ENCODE measurements around the gene ADGRB3. TPM values are rescaled to one million over a fixed set of nuclear protein-coding genes. Genes with fewer than 3 reads are reported as not detected.
"Not testable (repeated sequence)": the region's sequence is repeated elsewhere in the genome, so short reads cannot be mapped to it uniquely, and the experiment has no call there.

ADGRB3 gene
- total and polyA plus RNA-seq, 2 donors from 2014 or later: 0.26 to 2.2 TPM

DNA sequence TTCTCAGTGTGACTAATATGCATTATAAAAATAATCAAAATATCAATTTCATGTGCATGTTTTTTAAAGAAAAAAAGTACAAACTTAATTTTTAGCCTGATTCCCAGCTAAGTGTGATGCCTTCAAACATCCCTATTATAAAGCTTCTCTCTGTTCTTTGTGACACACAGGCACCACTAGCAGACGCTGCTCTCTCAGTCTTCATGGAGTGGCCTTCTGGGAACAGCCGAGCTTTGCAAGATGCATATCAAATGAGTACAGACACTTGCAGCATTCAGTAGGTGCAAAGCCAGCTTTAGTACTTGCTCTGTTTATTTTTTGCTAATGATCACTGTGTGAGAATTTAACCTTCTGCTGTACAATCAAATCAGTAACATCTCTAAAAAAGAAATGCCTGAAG is 340.0 kb downstream of the ADGRB3 start:
- Histone ChIP-seq H3K27me3 (ENCODE audit: control insufficient read depth, insufficient read depth, low read length) (no peaks in the 10 kb centered on the region), H3K27ac (ENCODE audit: low read depth in 2 of 2, low read length in 2 of 2) (no peak overlapping the region), H3K36me3 (ENCODE audit: control insufficient read depth in 2 of 3, insufficient read depth in 3 of 3, low read length in 3 of 3) (no peaks in the 10 kb centered on the region), H3K4me3 (ENCODE audit: low read length in 3 of 3) (no peak overlapping the region), H3K9me3 (ENCODE audit: control insufficient read depth in 2 of 3, insufficient read depth in 1 of 3, low read length in 3 of 3) (no peaks in the 10 kb centered on the region), H3K9ac (ENCODE audit: low read length in 3 of 3) (no peak overlapping the region), H3K4me1 (ENCODE audit: control insufficient read depth in 2 of 3, insufficient read depth in 2 of 3, low read depth in 1 of 3, low read length in 3 of 3) (no peaks in the 10 kb centered on the region)
- DNase-seq (peak in 4 of 5 donors; percentile 46 to 71 (median 52)), FAIRE-seq (no peak)
- intact Hi-C loops (cut with DNase I): no loop called here
- TF ChIP-seq, protein P1, sequence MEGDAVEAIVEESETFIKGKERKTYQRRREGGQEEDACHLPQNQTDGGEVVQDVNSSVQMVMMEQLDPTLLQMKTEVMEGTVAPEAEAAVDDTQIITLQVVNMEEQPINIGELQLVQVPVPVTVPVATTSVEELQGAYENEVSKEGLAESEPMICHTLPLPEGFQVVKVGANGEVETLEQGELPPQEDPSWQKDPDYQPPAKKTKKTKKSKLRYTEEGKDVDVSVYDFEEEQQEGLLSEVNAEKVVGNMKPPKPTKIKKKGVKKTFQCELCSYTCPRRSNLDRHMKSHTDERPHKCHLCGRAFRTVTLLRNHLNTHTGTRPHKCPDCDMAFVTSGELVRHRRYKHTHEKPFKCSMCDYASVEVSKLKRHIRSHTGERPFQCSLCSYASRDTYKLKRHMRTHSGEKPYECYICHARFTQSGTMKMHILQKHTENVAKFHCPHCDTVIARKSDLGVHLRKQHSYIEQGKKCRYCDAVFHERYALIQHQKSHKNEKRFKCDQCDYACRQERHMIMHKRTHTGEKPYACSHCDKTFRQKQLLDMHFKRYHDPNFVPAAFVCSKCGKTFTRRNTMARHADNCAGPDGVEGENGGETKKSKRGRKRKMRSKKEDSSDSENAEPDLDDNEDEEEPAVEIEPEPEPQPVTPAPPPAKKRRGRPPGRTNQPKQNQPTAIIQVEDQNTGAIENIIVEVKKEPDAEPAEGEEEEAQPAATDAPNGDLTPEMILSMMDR (IDR thresholded peaks at IDR 0.05; ENCODE audit: borderline replicate concordance, extremely low read depth, insufficient read depth): peak; percentile 18

DNA sequence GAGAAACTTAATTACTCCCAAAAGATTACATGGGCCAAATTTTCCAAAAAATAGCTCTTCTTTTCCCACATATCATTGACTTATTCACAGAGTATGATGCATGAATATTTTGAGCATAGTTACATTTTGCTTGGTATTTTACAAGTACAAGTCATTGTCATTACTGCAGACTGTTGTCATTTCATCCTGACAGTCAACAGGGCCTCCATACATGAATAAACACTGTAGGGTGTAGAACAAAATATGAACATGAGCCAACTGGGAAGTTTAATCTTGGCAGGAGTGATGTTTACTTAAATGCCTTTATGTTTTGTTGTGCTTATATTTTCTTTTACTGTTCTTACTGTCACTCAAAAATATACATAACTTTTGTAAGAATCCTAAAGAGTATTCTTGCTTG is 340.7 kb downstream of the ADGRB3 start:
- Histone ChIP-seq H3K27me3 (ENCODE audit: control insufficient read depth, insufficient read depth, low read length) (no peaks in the 10 kb centered on the region), H3K27ac (ENCODE audit: low read depth in 2 of 2, low read length in 2 of 2) (no peak overlapping the region), H3K9ac (ENCODE audit: low read length in 3 of 3) (no peak overlapping the region), H3K9me3 (ENCODE audit: control insufficient read depth in 2 of 3, insufficient read depth in 1 of 3, low read length in 3 of 3) (no peaks in the 10 kb centered on the region), H3K36me3 (ENCODE audit: control insufficient read depth in 2 of 3, insufficient read depth in 3 of 3, low read length in 3 of 3) (no peaks in the 10 kb centered on the region), H3K4me1 (ENCODE audit: control insufficient read depth in 2 of 3, insufficient read depth in 2 of 3, low read depth in 1 of 3, low read length in 3 of 3) (no peaks in the 10 kb centered on the region), H3K4me3 (ENCODE audit: low read length in 3 of 3) (no peak overlapping the region)
- TF ChIP-seq, protein P1 (IDR thresholded peaks at IDR 0.05; ENCODE audit: borderline replicate concordance, extremely low read depth, insufficient read depth): no peak
- DNase-seq (no peak), FAIRE-seq (no peak)
- intact Hi-C loops (cut with DNase I): no loop called here

DNA sequence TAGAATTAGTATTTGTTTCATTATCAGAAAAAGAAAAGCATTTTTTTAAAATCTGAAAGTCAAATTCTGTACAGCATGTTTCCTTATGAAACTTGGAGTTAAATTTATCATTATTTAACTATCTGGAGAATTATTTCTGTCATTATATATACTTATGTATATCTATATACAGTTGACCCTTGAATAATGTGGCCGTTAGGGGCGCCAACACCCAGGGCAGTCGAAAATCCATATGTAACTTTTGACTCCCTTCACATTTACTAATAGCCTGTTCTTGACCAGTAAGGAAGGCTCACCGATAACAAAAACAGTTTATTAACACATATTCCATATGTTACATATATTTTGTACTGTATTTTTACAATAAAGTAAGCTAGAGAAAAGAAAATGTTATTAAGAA is 341.2 kb downstream of the ADGRB3 start:
- Histone ChIP-seq H3K4me3 (ENCODE audit: low read length in 3 of 3) (no peak overlapping the region), H3K36me3 (ENCODE audit: control insufficient read depth in 2 of 3, insufficient read depth in 3 of 3, low read length in 3 of 3) (no peaks in the 10 kb centered on the region), H3K9ac (ENCODE audit: low read length in 3 of 3) (no peak overlapping the region), H3K9me3 (ENCODE audit: control insufficient read depth in 2 of 3, insufficient read depth in 1 of 3, low read length in 3 of 3) (no peaks in the 10 kb centered on the region), H3K27me3 (ENCODE audit: control insufficient read depth, insufficient read depth, low read length) (no peaks in the 10 kb centered on the region), H3K4me1 (ENCODE audit: control insufficient read depth in 2 of 3, insufficient read depth in 2 of 3, low read depth in 1 of 3, low read length in 3 of 3) (no peaks in the 10 kb centered on the region), H3K27ac (ENCODE audit: low read depth in 2 of 2, low read length in 2 of 2) (no peak overlapping the region)
- TF ChIP-seq, protein P1 (IDR thresholded peaks at IDR 0.05; ENCODE audit: borderline replicate concordance, extremely low read depth, insufficient read depth): no peak
- no peak for FAIRE-seq
- DNase-seq: no peak
- intact Hi-C loops (cut with DNase I): no loop called here

DNA sequence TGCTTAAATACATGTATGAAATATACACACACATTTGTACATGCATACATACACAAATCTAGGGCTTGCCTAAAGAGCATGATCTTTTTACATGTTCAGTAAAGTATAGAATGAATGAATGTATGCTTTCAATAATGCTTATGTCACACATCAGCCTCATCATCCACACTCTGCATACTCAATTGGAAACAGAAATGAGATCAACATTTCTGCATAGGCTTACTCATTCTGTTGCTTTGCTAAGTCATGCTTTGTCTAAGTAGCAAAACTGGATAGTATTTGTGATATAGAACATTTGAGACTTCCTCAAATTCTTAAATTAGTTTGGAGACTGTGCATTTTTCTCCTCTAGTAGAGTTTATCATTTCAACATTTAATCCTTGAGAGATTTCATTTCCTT is 343.3 kb downstream of the ADGRB3 start:
- Histone ChIP-seq H3K9ac (ENCODE audit: low read length in 3 of 3) (no peak overlapping the region), H3K9me3 (ENCODE audit: control insufficient read depth in 2 of 3, insufficient read depth in 1 of 3, low read length in 3 of 3) (no peaks in the 10 kb centered on the region), H3K4me1 (ENCODE audit: control insufficient read depth in 2 of 3, insufficient read depth in 2 of 3, low read depth in 1 of 3, low read length in 3 of 3) (no peaks in the 10 kb centered on the region), H3K4me3 (ENCODE audit: low read length in 3 of 3) (no peak overlapping the region), H3K36me3 (ENCODE audit: control insufficient read depth in 2 of 3, insufficient read depth in 3 of 3, low read length in 3 of 3) (no peaks in the 10 kb centered on the region), H3K27ac (ENCODE audit: low read depth in 2 of 2, low read length in 2 of 2) (no peak overlapping the region), H3K27me3 (ENCODE audit: control insufficient read depth, insufficient read depth, low read length) (no peaks in the 10 kb centered on the region)
- intact Hi-C loops (cut with DNase I): no loop called here
- FAIRE-seq (no peak), DNase-seq (no peak)
- TF ChIP-seq, protein P1 (IDR thresholded peaks at IDR 0.05; ENCODE audit: borderline replicate concordance, extremely low read depth, insufficient read depth): no peak

DNA sequence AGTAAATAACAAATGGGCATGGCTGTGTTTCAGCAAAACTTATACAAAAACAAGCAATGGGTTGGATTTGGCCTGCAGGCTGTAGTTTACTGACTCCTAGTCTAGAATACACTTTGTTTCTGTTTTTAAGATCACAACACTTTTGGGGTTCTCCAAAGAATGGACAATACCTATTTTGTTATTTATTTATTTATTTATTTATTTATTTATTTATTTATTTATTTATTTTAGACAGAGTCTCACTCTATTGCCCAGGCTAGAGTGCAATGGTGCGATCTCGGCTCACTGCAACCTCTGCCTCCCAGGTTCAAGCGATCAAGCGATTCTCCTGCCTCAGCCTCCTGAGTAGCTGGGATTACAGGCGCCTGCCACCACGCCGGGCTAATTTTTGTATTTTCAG is 346.6 kb downstream of the ADGRB3 start:
- H3K27me3 ChIP-seq (ENCODE audit: control insufficient read depth, insufficient read depth, low read length); H3K4me1 ChIP-seq (ENCODE audit: control insufficient read depth in 2 of 3, insufficient read depth in 2 of 3, low read depth in 1 of 3, low read length in 3 of 3); intact Hi-C loops (cut with DNase I); H3K27ac ChIP-seq (ENCODE audit: low read depth in 2 of 2, low read length in 2 of 2); H3K9me3 ChIP-seq (ENCODE audit: control insufficient read depth in 2 of 3, insufficient read depth in 1 of 3, low read length in 3 of 3); DNase-seq; FAIRE-seq; H3K4me3 ChIP-seq (ENCODE audit: low read length in 3 of 3); H3K36me3 ChIP-seq (ENCODE audit: control insufficient read depth in 2 of 3, insufficient read depth in 3 of 3, low read length in 3 of 3); H3K9ac ChIP-seq (ENCODE audit: low read length in 3 of 3): not testable (repeated sequence)

Data from kidney (tissue), 14 donors.